GM08714 (cell line): Measurements from ENCODE around the gene ANO4.

Experiments
- H3K4me3 ChIP-seq: fragments of 200-500 bp; sonication (Bioruptor generic); 2 replicates; pipeline ENCODE4 v1.5.1; 2014; ENCODE audit warnings: mild to moderate bottlenecking, low read length, inconsistent platforms
- ZNF274 ChIP-seq: IDR thresholded peaks from 2 replicates; pipeline ENCODE4 v1.6.1; 2012; ENCODE audit warnings: mild to moderate bottlenecking, low read depth, low read length

ANO4 gene

GRCh38 chr12:100830003-100830795 is 35.6 kb downstream of the ANO4 start:
- TF ChIP-seq ZNF274, result no peak
- H3K4me3 ChIP-seq, result no peak overlapping the region

GRCh38 chr12:100833282-100833681 is 38.7 kb downstream of the ANO4 start:
- H3K4me3 ChIP-seq, result no peak overlapping the region
- no peak for TF ChIP-seq ZNF274

GRCh38 chr12:100840748-100841147 is 46.2 kb downstream of the ANO4 start:
- no peak for TF ChIP-seq ZNF274
- no peak overlapping the region for H3K4me3 ChIP-seq

GRCh38 chr12:100842156-100842555 is 47.6 kb downstream of the ANO4 start:
- TF ChIP-seq ZNF274, result no peak
- H3K4me3 ChIP-seq, result no peak overlapping the region

GRCh38 chr12:100843061-100843460 is 48.5 kb downstream of the ANO4 start:
- H3K4me3 ChIP-seq, result no peak overlapping the region
- no peak for TF ChIP-seq ZNF274

- no peak for TF ChIP-seq ZNF274
- no peak overlapping the region for H3K4me3 ChIP-seq
These were observed 50.5 kb downstream of the ANO4 start for GRCh38 chr12:100845095-100845494.

- TF ChIP-seq ZNF274, result no peak
- no peak overlapping the region for H3K4me3 ChIP-seq
These were observed 57.1 kb downstream of the ANO4 start for GRCh38 chr12:100851637-100852036.

GRCh38 chr12:100857418-100857817 is 62.8 kb downstream of the ANO4 start:
- no peak overlapping the region for H3K4me3 ChIP-seq
- no peak for TF ChIP-seq ZNF274

GRCh38 chr12:100857971-100858370 is 63.4 kb downstream of the ANO4 start:
- no peak overlapping the region for H3K4me3 ChIP-seq
- no peak for TF ChIP-seq ZNF274

GRCh38 chr12:100858656-100859055 is 64.1 kb downstream of the ANO4 start:
- TF ChIP-seq ZNF274, result no peak

GRCh38 chr12:100859063-100859627 is 64.6 kb downstream of the ANO4 start:
- no peak for TF ChIP-seq ZNF274
- no peak overlapping the region for H3K4me3 ChIP-seq

More at GRCh38 chr12:100858656-100859055, 64.1 kb downstream of the ANO4 start:
- H3K4me3 ChIP-seq, result no peak overlapping the region

- no peak overlapping the region for H3K4me3 ChIP-seq
- no peak for TF ChIP-seq ZNF274
These were observed 66.0 kb downstream of the ANO4 start for GRCh38 chr12:100860611-100861010.

GRCh38 chr12:100862676-100863075 is 68.1 kb downstream of the ANO4 start:
- TF ChIP-seq ZNF274, result no peak
- no peak overlapping the region for H3K4me3 ChIP-seq

- TF ChIP-seq ZNF274, result no peak
- H3K4me3 ChIP-seq, result no peak overlapping the region
These were observed 69.8 kb downstream of the ANO4 start for GRCh38 chr12:100864366-100864765.

- H3K4me3 ChIP-seq, result no peak overlapping the region
- TF ChIP-seq ZNF274, result no peak
These were observed 73.2 kb downstream of the ANO4 start for GRCh38 chr12:100867639-100868393.

GRCh38 chr12:100868487-100868886 is 73.9 kb downstream of the ANO4 start:
- TF ChIP-seq ZNF274, result no peak
- H3K4me3 ChIP-seq, result no peak overlapping the region
